KMS-11 (cell line): Measurements from ENCODE around the gene HOXC5.

Experiments used
- H2AFZ ChIP-seq: fragments of 200-600 bp; sonication (generic); 2 replicates; pipeline ENCODE4 v1.6.1; 2016; ENCODE audit warnings: antibody characterized with exemption, mixed run types, low read depth
- H3K27ac ChIP-seq: fragments of 200-600 bp; sonication (generic); 2 replicates; pipeline ENCODE4 v1.6.1; 2016; ENCODE audit warnings: mild to moderate bottlenecking, mixed run types
- H3K27me3 ChIP-seq: fragments of 200-600 bp; sonication (generic); 2 replicates; pipeline ENCODE4 v1.6.1; 2017; ENCODE audit warnings: mild to moderate bottlenecking, low read depth, mixed run types, moderate library complexity; ENCODE audit not compliant: insufficient read depth
- H3K36me3 ChIP-seq: fragments of 200-600 bp; sonication (generic); 2 replicates; pipeline ENCODE4 v1.6.1; 2017; ENCODE audit warnings: mild to moderate bottlenecking, mixed run types; ENCODE audit not compliant: insufficient read depth
- H3K4me1 ChIP-seq: fragments of 200-600 bp; sonication (generic); 2 replicates; pipeline ENCODE4 v1.6.1; 2016; ENCODE audit warnings: mild to moderate bottlenecking, low read depth, mixed run types; ENCODE audit not compliant: poor library complexity, severe bottlenecking
- H3K4me2 ChIP-seq: fragments of 200-600 bp; sonication (generic); 2 replicates; pipeline ENCODE4 v1.7.0; 2016; ENCODE audit warnings: mild to moderate bottlenecking, mixed run types
- H3K4me3 ChIP-seq: fragments of 200-600 bp; sonication (generic); IDR thresholded peaks from 2 replicates; pipeline ENCODE4 v1.6.1; 2017; ENCODE audit warnings: low read depth, low read length, mixed read lengths; ENCODE audit not compliant: insufficient read depth
- H3K79me2 ChIP-seq: fragments of 200-600 bp; sonication (generic); 2 replicates; pipeline ENCODE4 v1.6.1; 2016; ENCODE audit warnings: low read depth, mixed run types; ENCODE audit not compliant: insufficient read depth
- H3K9ac ChIP-seq: fragments of 200-600 bp; sonication (generic); 2 replicates; pipeline ENCODE4 v1.6.1; 2016; ENCODE audit warnings: mild to moderate bottlenecking, mixed run types
- H4K20me1 ChIP-seq: fragments of 200-600 bp; sonication (generic); 2 replicates; pipeline ENCODE4 v1.6.1; 2016; ENCODE audit warnings: mild to moderate bottlenecking, mixed run types; ENCODE audit not compliant: insufficient read depth
- CTCF ChIP-seq: fragments of 200-600 bp; sonication (generic); conservative IDR thresholded peaks from 2 replicates; pipeline ENCODE4 v1.6.1; 2017; ENCODE audit warnings: low read depth, mild to moderate bottlenecking, antibody characterized with exemption, low read length, moderate library complexity, mixed read lengths

The HOXC5 gene

GRCh38 chr12:54004063-54004840 lies 28.6 kb upstream of the HOXC5 start:
- H3K4me3 ChIP-seq = no peak overlapping the region

GRCh38 chr12:54004841-54005530 lies 27.9 kb upstream of the HOXC5 start:
- Histone ChIP-seq H3K36me3 (no peaks in the 10 kb centered on the region), H3K79me2 (no peaks in the 10 kb centered on the region), H3K4me3 (no peak overlapping the region), H3K4me2 (no peak overlapping the region), H3K9ac (no peak overlapping the region), H3K27me3 (peaks cover 98% of the 10 kb centered on the region), H4K20me1 (no peaks in the 10 kb centered on the region), H2AFZ (no peak overlapping the region), H3K4me1 (peaks cover 19% of the 10 kb centered on the region), H3K27ac (no peak overlapping the region)
- TF ChIP-seq CTCF = no peak

More at GRCh38 chr12:54004063-54004840, 28.6 kb upstream of the HOXC5 start:
- Histone ChIP-seq H3K4me1 (peaks cover 19% of the 10 kb centered on the region), H3K79me2 (no peaks in the 10 kb centered on the region), H2AFZ (no peak overlapping the region), H3K36me3 (no peaks in the 10 kb centered on the region), H4K20me1 (no peaks in the 10 kb centered on the region), H3K27me3 (peaks cover 98% of the 10 kb centered on the region), H3K9ac (no peak overlapping the region), H3K4me2 (no peak overlapping the region), H3K27ac (no peak overlapping the region)
- TF ChIP-seq CTCF = peak; percentile 29

GRCh38 chr12:54005531-54005852 lies 27.4 kb upstream of the HOXC5 start:
- Histone ChIP-seq H3K79me2 (no peaks in the 10 kb centered on the region), H3K4me3 (no peak overlapping the region), H3K27me3 (peaks cover 98% of the 10 kb centered on the region), H4K20me1 (no peaks in the 10 kb centered on the region), H3K36me3 (no peaks in the 10 kb centered on the region), H3K9ac (no peak overlapping the region), H3K4me1 (peaks cover 19% of the 10 kb centered on the region), H3K27ac (no peak overlapping the region), H3K4me2 (no peak overlapping the region), H2AFZ (no peak overlapping the region)
- no peak for TF ChIP-seq CTCF

GRCh38 chr12:54005853-54006558 lies 26.8 kb upstream of the HOXC5 start:
- peak overlapping the region; percentile 41; the same call in 1 of the 2 replicates for H2AFZ ChIP-seq
- no peaks in the 10 kb centered on the region for H3K79me2 ChIP-seq
- TF ChIP-seq CTCF = peak; percentile 100
- peaks cover 98% of the 10 kb centered on the region for H3K27me3 ChIP-seq
- no peak overlapping the region for H3K27ac ChIP-seq
- peaks cover 20% of the 10 kb centered on the region for H3K4me1 ChIP-seq
- no peaks in the 10 kb centered on the region for H4K20me1 ChIP-seq
- no peaks in the 10 kb centered on the region for H3K36me3 ChIP-seq
- no peak overlapping the region for H3K9ac ChIP-seq
- peak overlapping the region; percentile 54 for H3K4me2 ChIP-seq
- H3K4me3 ChIP-seq = no peak overlapping the region
